OCI-LY7 (cell line): ENCODE results near the gene ANKRD11.

Source experiments
- CTCF ChIP-seq: fragments of 200-600 bp; sonication (generic); conservative IDR thresholded peaks from 2 replicates; pipeline ENCODE4 v1.5.1; 2014; ENCODE audit warnings: mild to moderate bottlenecking, antibody characterized with exemption, low read length, moderate library complexity, mixed read lengths
- EZH2phosphoT487 ChIP-seq: fragments of 200-600 bp; sonication (generic); IDR thresholded peaks from 2 replicates; pipeline ENCODE4 v1.6.1; 2018; ENCODE audit warnings: low read depth, borderline replicate concordance, mild to moderate bottlenecking, mixed run types, antibody characterized with exemption, low read length, moderate library complexity, mixed read lengths

- TF ChIP-seq CTCF (no peak), EZH2phosphoT487 (no peak)
Observed at GRCh38 chr16:89530401-89531381, 40.3 kb upstream of the ANKRD11 start.
